Measurements from ENCODE around the gene ATP8B4.
A peak's percentile ranks its signal among the peaks of the same experiment; 100 is the strongest.

DNA sequence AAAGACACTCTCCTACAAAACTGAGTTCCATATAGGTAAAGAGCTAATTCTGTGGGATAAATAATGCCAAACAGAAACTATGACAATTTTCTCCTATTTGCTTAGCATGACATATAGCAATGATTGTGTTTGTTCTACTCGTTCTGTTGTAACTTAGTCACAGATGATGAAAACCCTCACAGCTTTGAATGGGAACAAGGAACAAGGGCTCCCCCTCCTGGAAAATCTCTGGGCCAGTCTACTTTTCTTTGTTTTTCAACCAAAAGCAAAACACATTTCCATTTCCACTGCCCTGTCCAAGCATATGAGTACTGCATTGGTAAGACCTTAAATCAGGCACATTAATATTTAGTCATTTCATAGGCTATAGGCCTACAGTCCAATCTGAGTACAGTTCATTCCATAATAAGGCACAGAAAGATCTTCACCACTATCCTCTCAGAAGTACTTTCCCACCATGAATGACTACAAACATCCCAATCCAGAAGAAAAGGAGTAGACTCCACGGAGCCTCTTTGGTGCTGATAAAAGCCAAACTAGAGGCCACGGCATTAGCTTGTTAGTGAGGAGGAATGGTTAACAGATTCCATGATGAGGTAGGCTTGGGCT is 67.1 kb downstream of the ATP8B4 start:
- TF ChIP-seq, protein P1, sequence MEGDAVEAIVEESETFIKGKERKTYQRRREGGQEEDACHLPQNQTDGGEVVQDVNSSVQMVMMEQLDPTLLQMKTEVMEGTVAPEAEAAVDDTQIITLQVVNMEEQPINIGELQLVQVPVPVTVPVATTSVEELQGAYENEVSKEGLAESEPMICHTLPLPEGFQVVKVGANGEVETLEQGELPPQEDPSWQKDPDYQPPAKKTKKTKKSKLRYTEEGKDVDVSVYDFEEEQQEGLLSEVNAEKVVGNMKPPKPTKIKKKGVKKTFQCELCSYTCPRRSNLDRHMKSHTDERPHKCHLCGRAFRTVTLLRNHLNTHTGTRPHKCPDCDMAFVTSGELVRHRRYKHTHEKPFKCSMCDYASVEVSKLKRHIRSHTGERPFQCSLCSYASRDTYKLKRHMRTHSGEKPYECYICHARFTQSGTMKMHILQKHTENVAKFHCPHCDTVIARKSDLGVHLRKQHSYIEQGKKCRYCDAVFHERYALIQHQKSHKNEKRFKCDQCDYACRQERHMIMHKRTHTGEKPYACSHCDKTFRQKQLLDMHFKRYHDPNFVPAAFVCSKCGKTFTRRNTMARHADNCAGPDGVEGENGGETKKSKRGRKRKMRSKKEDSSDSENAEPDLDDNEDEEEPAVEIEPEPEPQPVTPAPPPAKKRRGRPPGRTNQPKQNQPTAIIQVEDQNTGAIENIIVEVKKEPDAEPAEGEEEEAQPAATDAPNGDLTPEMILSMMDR (IDR thresholded peaks at IDR 0.05), result peak in 2 of 3 experiments; percentile 21 to 49
- no peak for TF ChIP-seq POLR2AphosphoS5 (IDR thresholded peaks at IDR 0.05; ENCODE audit: insufficient read depth in 1 of 2, low read depth in 1 of 2)
